ENCODE measurements around the gene PIEZO1.

DNA sequence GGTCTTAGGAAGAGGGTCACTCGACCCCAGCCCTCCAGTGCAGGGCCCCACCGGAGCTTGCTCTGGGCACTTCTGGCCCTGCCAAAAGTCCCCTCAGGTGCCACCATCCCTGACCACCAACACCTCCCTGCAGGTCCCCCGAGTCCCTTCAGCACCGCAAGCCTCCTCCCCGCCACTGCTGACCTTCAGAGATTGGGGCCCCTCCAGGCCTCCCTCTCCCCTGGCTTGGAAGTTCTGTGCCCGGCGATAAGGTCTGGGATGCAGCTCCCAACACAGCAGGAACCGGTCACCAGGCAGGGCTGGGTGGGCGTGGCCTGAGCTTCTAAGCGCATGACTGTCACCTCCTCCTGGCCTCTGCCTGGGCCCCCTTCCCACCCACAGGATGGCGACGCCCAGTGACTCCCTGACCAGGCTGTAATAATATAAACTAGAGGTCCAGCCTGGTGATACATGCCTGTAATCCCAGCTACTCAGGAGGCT is 11.2 kb downstream of the PIEZO1 start:
- TF ChIP-seq CTCF (IDR thresholded peaks at IDR 0.05): no peak
- no peak for TF ChIP-seq EZH2 (IDR thresholded peaks at IDR 0.05; ENCODE audit: borderline replicate concordance, insufficient read depth, low read depth, low read length, poor library complexity, severe bottlenecking)

Data from B cell (primary cell).